Effector memory CD4-positive, alpha-beta T cell (primary cell): Measurements from ENCODE around the gene DIS3L2.
"Not testable (repeated sequence)": the region's sequence is repeated elsewhere in the genome, so short reads cannot be mapped to it uniquely, and the experiment has no call there.

Experiments used
- DNase-seq, 3 donors: peaks; one replicate each; pipeline ENCODE4 v3.0.0-alpha.2; 2020
- H3K27ac ChIP-seq: 2 replicates; pipeline ENCODE4 v1.7.0; 2013; ENCODE audit warnings: mild to moderate bottlenecking, low read length, moderate library complexity; ENCODE audit not compliant: insufficient read depth, poor library complexity, severe bottlenecking
- H3K27me3 ChIP-seq: replicated peaks from 2 replicates; pipeline ENCODE4 v1.7.0; 2013; ENCODE audit warnings: mild to moderate bottlenecking, low read length; ENCODE audit not compliant: insufficient read depth, control insufficient read depth, poor library complexity, severe bottlenecking
- H3K36me3 ChIP-seq: 2 replicates; pipeline ENCODE4 v1.7.0; 2013; ENCODE audit warnings: mild to moderate bottlenecking, low read length, moderate library complexity; ENCODE audit not compliant: control insufficient read depth, insufficient read depth
- H3K4me1 ChIP-seq: 2 replicates; pipeline ENCODE4 v1.7.0; 2013; ENCODE audit warnings: low read length, mild to moderate bottlenecking; ENCODE audit not compliant: control insufficient read depth, insufficient read depth, poor library complexity, severe bottlenecking
- H3K4me3 ChIP-seq: 2 replicates; pipeline ENCODE4 v1.7.0; 2013; ENCODE audit warnings: low read length, low read depth, mild to moderate bottlenecking; ENCODE audit not compliant: insufficient read depth, poor library complexity, severe bottlenecking
- H3K9me3 ChIP-seq: 2 replicates; pipeline ENCODE4 v1.7.0; 2013; ENCODE audit warnings: mild to moderate bottlenecking, low read length, moderate library complexity; ENCODE audit not compliant: control insufficient read depth

Gene DIS3L2

DNA sequence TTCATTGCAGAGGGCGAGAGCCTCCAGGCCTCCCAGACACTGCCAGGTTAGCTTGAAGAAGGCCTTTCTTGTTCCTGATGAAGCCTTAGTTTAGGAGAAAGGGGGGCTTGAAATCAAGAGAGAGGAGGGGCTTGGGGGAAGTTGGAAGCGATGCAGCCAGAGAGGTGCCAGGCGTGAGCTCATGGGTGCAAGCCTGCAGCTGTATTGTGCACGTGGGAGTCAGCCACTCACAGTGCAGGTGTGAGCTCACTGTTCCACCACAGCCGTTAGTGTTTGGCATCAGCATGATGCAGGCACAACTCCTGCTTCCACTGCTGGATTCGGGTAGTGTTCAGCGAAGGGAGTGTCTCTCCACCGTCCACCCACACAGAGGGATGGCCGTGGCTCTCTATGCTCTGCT lies 348.6 kb downstream of the DIS3L2 start:
- H3K4me1 ChIP-seq, result peaks cover 41% of the 10 kb centered on the region
- no peaks in the 10 kb centered on the region for H3K36me3 ChIP-seq
- peak overlapping the region; percentile 9 for H3K27ac ChIP-seq
- no peaks in the 10 kb centered on the region for H3K9me3 ChIP-seq
- H3K27me3 ChIP-seq, result no peaks in the 10 kb centered on the region
- no peak for DNase-seq
- no peak overlapping the region for H3K4me3 ChIP-seq

DNA sequence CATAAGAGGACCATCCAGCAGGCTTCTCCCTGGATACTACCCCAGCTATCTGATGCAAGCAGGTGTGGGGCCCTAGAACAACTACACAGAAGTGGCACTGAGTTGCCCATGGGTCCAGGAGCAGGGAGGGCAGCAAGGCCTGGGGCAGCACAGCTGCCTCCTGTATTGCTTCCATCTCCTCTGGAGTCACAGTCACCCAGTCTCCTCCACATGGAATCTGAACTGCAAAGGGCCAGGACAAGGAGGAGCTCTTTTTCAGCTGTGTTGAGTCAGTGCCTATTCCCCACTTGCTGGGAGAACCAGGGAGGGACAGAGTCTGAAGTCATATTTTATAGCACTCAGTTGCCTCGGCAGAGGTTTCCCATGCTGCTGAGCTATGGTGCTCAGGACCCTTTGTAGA lies 349.2 kb downstream of the DIS3L2 start:
- no peak for DNase-seq
- Histone ChIP-seq H3K4me3 (no peak overlapping the region), H3K4me1 (peaks cover 47% of the 10 kb centered on the region), H3K36me3 (no peaks in the 10 kb centered on the region), H3K9me3 (no peaks in the 10 kb centered on the region), H3K27ac (peak overlapping the region; percentile 30), H3K27me3 (no peaks in the 10 kb centered on the region)

DNA sequence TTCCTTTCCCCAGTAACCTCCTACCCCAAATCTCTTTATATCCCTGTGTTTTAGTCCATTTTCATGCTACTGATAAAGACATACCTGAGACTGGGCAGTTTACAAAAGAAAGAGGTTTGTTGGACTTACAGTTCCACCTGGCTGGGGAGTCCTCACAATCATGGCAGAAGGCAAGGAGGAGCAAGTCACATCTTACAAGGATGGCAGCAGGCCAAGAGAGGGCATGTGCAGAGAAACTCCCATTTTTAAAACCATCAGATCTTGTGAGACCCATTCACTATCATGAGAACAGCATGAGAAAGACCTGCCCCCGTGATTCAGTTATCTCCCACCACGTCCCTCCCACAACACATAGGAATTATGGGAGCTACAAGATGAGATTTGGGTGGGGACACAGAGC lies 352.1 kb downstream of the DIS3L2 start:
- peaks cover 76% of the 10 kb centered on the region for H3K4me1 ChIP-seq
- not testable (repeated sequence) for H3K9me3 ChIP-seq, H3K27me3 ChIP-seq, H3K36me3 ChIP-seq, H3K27ac ChIP-seq, H3K4me3 ChIP-seq, DNase-seq

DNA sequence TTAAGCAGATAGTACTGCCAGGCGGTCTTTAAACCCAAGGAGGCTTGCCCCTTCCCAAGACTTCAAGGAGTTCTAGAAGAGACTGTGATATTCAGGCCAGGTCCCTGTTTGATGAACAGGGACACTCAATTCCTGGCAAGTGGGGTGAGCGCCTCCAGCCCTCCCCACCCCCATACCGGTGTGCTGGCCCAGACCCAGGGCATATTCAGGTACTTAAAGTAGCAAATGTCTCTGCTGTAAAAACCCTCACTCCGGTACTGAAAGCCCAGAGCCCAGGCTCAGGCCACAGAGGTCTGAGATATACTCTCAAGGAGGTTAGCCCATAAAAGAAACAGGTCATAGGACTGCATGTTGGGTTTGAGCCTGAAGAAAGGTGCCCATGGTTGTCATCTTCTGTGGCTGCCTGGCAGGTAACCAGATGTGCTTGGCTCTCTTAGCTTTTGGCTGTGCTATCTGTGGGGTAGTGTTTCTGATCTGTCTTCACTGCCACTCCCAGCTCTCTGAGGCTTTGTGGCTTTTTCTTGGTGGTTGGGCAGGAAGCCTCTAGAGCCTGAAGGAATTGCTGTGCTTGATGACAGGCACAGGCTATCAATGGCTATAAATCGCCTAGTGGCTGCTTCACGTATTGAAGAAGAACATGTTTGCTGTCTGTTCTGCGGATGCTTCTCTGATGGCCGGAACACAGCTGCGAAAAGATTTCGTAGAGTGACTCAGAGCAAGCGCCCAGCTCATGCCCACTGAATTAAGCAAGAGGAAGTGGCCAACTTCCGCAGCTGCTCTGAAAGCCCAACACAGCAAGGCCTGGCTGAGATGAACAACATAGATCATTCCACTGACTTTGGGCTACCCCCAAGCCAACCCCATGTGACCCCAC lies 353.8 kb downstream of the DIS3L2 start:
- peaks cover 78% of the 10 kb centered on the region for H3K4me1 ChIP-seq
- peak overlapping the region; percentile 11 for H3K4me3 ChIP-seq
- DNase-seq, result peak; percentile 53 to 68 (median 54)
- H3K27me3 ChIP-seq, result no peaks in the 10 kb centered on the region
- H3K9me3 ChIP-seq, result no peaks in the 10 kb centered on the region
- H3K27ac ChIP-seq, result peak overlapping the region; percentile 37
- H3K36me3 ChIP-seq, result no peaks in the 10 kb centered on the region

DNA sequence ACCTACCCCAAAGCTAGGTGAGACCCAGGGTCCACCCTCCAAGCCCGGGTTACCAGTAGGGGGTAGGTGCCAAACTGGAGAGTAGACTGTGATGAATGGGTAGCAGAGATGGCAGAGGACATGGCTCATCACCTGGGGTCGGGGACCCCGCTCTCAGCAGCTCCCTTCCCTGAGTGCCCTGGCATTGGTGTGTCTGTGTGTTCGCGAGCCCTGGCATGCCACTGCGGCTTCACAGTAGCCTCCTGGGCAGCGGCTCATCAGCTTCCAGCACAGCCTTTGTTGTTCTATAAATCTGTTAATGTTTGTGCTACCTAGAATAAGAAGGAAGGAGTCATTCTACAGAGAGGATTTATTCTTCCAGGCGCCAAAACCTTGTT lies 354.4 kb downstream of the DIS3L2 start:
- H3K4me1 ChIP-seq, result peaks cover 78% of the 10 kb centered on the region

DNA sequence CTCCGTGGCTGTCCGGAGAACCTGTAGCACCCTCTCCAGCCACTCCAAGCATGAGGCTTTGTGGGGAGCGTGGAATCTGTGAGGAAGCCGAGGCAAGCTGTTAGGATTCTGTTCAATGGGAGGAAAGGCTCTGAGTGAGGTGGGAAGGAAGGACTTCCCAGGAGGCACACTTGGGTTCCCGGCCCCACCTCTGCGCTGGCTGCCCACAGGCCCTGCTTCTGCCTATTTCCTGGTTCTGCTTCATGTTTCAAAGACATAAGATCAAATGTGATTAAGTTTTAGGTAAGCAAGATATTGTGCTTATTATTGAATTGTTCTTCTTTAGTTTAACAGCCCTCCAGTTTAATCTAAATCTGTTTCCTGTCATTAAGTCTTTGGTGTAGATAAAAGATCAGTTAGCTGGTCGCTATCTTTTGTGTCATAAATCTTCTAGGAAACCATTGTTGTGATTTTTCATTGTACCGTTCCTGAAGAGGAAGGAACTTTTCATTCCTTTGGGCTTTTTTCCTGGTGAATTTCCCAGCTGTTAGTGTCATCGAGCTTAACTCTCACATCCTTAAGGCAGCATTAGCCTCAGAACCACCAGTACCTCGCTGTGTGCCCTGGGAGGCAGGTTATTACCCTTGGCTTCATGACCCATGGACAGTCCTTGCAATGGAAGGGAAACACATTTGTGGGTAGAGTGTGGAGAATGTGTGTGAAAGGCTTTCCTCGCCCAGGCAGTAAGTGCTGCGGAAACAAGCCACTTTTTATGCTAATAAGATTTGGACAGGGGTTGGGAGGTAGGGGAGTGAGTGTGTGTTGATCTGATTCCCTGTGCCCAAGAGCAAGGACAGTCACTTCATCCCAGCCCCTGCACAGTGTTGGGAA lies 355.2 kb downstream of the DIS3L2 start:
- peak overlapping the region; percentile 37 for H3K27ac ChIP-seq
- no peak overlapping the region for H3K4me3 ChIP-seq
- H3K9me3 ChIP-seq, result no peaks in the 10 kb centered on the region
- no peaks in the 10 kb centered on the region for H3K36me3 ChIP-seq
- peaks cover 81% of the 10 kb centered on the region for H3K4me1 ChIP-seq
- no peaks in the 10 kb centered on the region for H3K27me3 ChIP-seq
- DNase-seq, result no peak

More for the DNA sequence above, 354.4 kb downstream of the DIS3L2 start:
- Histone ChIP-seq H3K9me3 (no peaks in the 10 kb centered on the region), H3K27me3 (no peaks in the 10 kb centered on the region), H3K36me3 (no peaks in the 10 kb centered on the region), H3K27ac (peak overlapping the region; percentile 37), H3K4me3 (no peak overlapping the region)
- no peak for DNase-seq

DNA sequence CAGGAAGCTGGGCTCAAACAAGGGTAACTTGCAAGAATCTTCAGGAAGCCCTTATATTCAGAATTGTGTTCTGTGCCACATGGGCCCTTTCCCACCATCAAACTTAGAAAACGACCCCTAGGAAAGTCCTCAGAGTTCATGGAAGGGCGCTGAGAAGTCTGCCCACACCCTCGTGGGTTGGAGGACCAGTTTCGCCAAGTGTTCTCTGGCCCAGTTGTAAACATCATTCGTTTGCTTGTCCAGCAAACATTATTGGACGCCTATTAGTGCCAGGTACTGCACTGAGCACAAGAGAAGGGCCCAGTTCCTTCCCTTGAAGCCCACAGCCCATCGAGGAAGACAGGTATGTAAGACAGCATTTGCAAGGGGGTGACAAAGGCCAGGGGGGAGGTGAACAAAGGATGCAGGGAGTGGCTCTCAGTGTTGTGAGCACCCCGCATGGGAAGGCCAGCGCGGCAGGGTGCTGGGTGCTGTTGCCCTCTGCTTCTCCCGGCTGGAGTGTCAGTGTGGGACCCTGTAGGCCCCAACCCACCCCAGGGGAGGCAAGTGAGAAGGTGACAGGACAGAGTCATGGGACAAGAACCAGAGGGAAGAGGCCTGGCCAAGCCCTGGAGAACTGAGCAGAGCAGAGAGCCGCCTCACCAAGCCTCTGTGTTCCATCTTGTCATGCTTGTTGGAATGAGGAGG lies 356.8 kb downstream of the DIS3L2 start:
- no peaks in the 10 kb centered on the region for H3K36me3 ChIP-seq
- no peak overlapping the region for H3K4me3 ChIP-seq
- no peak for DNase-seq
- no peaks in the 10 kb centered on the region for H3K27me3 ChIP-seq
- H3K4me1 ChIP-seq, result peaks cover 92% of the 10 kb centered on the region
- no peak overlapping the region for H3K27ac ChIP-seq
- no peaks in the 10 kb centered on the region for H3K9me3 ChIP-seq

DNA sequence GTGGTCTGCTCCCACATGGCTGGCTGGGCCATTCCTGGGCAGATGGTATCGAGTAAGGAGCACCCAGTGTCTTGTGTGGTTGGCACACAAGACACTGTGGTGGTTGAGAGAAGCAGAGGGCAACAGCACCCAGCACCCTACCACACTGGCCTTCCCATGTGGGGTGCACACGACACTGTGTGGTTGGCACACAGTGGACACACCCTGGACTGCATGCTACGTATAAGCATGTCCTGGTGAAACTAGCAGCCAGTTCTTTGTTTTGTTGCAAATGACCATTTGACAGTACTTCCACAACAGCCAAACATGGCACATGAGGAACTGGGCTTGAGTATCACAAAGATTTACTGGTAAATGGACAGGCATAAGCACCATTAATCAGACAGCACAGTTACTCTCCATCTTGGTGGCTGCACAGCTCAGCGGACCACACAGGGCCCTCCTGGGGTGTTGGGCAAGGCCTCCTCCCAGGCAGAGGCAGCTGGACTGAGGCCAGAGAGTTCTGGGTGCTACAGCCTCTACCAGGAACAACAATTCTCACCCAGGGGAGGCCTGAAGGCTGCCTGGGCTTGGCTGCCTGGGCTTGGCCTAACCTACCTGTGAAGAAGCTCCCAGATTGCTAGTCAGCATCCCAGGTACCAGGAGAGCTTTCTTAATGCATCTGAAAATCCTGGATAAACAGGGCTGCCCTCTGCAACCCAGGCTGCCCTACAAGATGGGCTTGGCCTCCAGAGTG lies 357.7 kb downstream of the DIS3L2 start:
- no peak for DNase-seq
- Histone ChIP-seq H3K4me3 (no peak overlapping the region), H3K27me3 (no peaks in the 10 kb centered on the region), H3K36me3 (no peaks in the 10 kb centered on the region), H3K27ac (no peak overlapping the region), H3K9me3 (no peaks in the 10 kb centered on the region), H3K4me1 (peaks cover 88% of the 10 kb centered on the region)

DNA sequence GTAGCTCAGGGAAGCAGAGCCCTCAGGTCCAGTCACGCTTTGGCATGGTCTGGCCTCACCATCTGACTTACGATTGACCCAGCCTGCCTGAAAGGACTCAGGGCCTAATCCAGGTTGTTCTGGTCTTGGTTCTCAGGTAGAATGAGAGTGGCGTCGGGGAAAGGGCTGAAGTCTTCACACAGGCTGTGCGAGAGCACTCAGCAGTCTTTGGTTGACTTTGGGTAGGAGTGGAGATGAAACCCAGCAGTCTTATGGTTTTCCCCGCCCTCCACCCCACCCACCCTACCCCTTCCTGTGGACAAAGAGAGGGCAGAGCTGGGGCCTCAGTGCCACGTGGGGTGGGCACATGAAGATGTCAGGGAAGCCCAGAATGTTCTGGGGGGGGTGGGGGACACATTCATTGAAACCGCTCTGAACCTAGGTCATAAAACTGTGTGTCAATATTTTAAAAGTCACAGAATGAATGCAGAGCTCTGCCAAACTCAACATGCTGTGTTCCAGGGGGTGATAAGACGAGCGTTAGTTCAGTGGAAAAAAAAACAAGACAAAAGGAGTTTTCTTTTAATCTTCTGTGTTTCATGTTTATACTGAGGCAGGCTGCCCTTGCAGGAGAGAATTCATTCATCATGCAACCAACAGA lies 358.4 kb downstream of the DIS3L2 start:
- Histone ChIP-seq H3K27me3 (no peaks in the 10 kb centered on the region), H3K4me3 (no peak overlapping the region), H3K27ac (no peak overlapping the region), H3K36me3 (no peaks in the 10 kb centered on the region), H3K9me3 (no peaks in the 10 kb centered on the region), H3K4me1 (peaks cover 81% of the 10 kb centered on the region)
- no peak for DNase-seq
